ENCODE measurements around the gene UNK. TPM values are rescaled to one million over a fixed set of nuclear protein-coding genes. Genes with fewer than 3 reads are reported as not detected.
"Not testable (repeated sequence)": the region's sequence is repeated elsewhere in the genome, so short reads cannot be mapped to it uniquely, and the experiment has no call there.

UNK gene
- total and polyA plus RNA-seq, 9 donors: 12.7 to 58.1 (median 39.9) TPM

- TF ChIP-seq POLR2A (IDR thresholded peaks at IDR 0.05): peak; percentile 94
- peak in 2 of 3 donors; percentile 74 to 84 for TF ChIP-seq CTCF (IDR thresholded peaks at IDR 0.05)
- peak; percentile 93 for TF ChIP-seq EP300 (IDR thresholded peaks at IDR 0.05)
- H3K4me3 ChIP-seq: peak within 1 kb of the TSS; percentile 74
- intact Hi-C loops (cut with DNase I): loop anchor here in 2 of 4 donors (2.0 to 5.0 kb wide), 2 partner anchors 21 to 42 kb away; partner anchors contain the start of gene TRIM65 (in 1 of the 2)
- 0% methylated on average over 47 to 58 of the region's 58 CpGs for WGBS, 3 donors
- no peaks in the 10 kb centered on the region for H3K27me3 ChIP-seq
- DNase-seq: peak; percentile 97 to 99 (median 98)
- H3K36me3 ChIP-seq: no peaks in the 10 kb centered on the region
- H3K4me1 ChIP-seq (ENCODE audit: insufficient read depth): peaks cover 2% of the 10 kb centered on the region
- no peaks in the 10 kb centered on the region for H3K9me3 ChIP-seq
- peak within 1 kb of the TSS; percentile 96 to 97 for H3K27ac ChIP-seq
Measured at GRCh38 chr17:75855310-75856061, 70.9 kb downstream of the UNK start, which contains the start of gene WBP2. Gene WBP2 (minus strand): TSS chr17:75855335. CDS start chr17:75855297, 38 bp downstream.

GRCh38 chr17:75856062-75856756 is 71.6 kb downstream of the UNK start:
- no peak for TF ChIP-seq POLR2A (IDR thresholded peaks at IDR 0.05)
- TF ChIP-seq CTCF (IDR thresholded peaks at IDR 0.05): peak in 1 of 3 donors; percentile 60
- TF ChIP-seq EP300 (IDR thresholded peaks at IDR 0.05): no peak
- DNase-seq: no peak
- Histone ChIP-seq H3K27ac (peak overlapping the region; percentile 96 to 97), H3K9me3 (no peaks in the 10 kb centered on the region), H3K4me1 (ENCODE audit: insufficient read depth) (peaks cover 2% of the 10 kb centered on the region), H3K27me3 (no peaks in the 10 kb centered on the region), H3K36me3 (no peaks in the 10 kb centered on the region), H3K4me3 (peak overlapping the region; percentile 64)
- intact Hi-C loops (cut with DNase I): loop anchor here in 2 of 4 donors (2.0 to 5.0 kb wide), 2 partner anchors 21 to 41 kb away; partner anchors contain the start of gene TRIM65 (in 1 of the 2)
- 1 to 3% (median 2%) methylated on average over 18 to 24 of the region's 24 CpGs for WGBS, 3 donors

- H3K4me1 ChIP-seq (ENCODE audit: insufficient read depth): not testable (repeated sequence)
- 83 to 88% (median 86%) methylated on average over 10 of the region's 10 CpGs for WGBS, 3 donors
Measured at GRCh38 chr17:75859358-75859757, 74.8 kb downstream of the UNK start.

GRCh38 chr17:75861927-75862317 is 77.3 kb downstream of the UNK start:
- no peaks in the 10 kb centered on the region for H3K36me3 ChIP-seq
- no peaks in the 10 kb centered on the region for H3K4me1 ChIP-seq (ENCODE audit: insufficient read depth)
- intact Hi-C loops (cut with DNase I): no loop called here
- no peaks in the 10 kb centered on the region for H3K9me3 ChIP-seq
- no peak overlapping the region for H3K4me3 ChIP-seq
- 75 to 78% (median 78%) methylated on average over 9 of the region's 9 CpGs for WGBS, 3 donors
- H3K27ac ChIP-seq: no peak overlapping the region
- no peak for DNase-seq
- no peak for TF ChIP-seq POLR2A (IDR thresholded peaks at IDR 0.05)
- no peak for TF ChIP-seq CTCF (IDR thresholded peaks at IDR 0.05)
- TF ChIP-seq EP300 (IDR thresholded peaks at IDR 0.05): no peak
- H3K27me3 ChIP-seq: no peaks in the 10 kb centered on the region

More at GRCh38 chr17:75859358-75859757, 74.8 kb downstream of the UNK start:
- not testable (repeated sequence) for H3K27ac ChIP-seq, H3K9me3 ChIP-seq, H3K27me3 ChIP-seq, H3K4me3 ChIP-seq, DNase-seq, H3K36me3 ChIP-seq
- intact Hi-C loops (cut with DNase I): loop anchor here in 1 of 4 donors (5.0 kb wide), 1 partner anchor 38 kb away; the partner anchor contains the start of gene TRIM65

Measured in ovary (tissue), 9 donors.